ENCODE results near the gene CDK11A. TPM values are rescaled to one million over a fixed set of nuclear protein-coding genes. Genes with fewer than 3 reads are reported as not detected.

The CDK11A gene
- polyA plus RNA-seq, 2 of the 4 experiments (the other 2 are of a cell fraction) = 6.7 to 36.4 TPM

DNA sequence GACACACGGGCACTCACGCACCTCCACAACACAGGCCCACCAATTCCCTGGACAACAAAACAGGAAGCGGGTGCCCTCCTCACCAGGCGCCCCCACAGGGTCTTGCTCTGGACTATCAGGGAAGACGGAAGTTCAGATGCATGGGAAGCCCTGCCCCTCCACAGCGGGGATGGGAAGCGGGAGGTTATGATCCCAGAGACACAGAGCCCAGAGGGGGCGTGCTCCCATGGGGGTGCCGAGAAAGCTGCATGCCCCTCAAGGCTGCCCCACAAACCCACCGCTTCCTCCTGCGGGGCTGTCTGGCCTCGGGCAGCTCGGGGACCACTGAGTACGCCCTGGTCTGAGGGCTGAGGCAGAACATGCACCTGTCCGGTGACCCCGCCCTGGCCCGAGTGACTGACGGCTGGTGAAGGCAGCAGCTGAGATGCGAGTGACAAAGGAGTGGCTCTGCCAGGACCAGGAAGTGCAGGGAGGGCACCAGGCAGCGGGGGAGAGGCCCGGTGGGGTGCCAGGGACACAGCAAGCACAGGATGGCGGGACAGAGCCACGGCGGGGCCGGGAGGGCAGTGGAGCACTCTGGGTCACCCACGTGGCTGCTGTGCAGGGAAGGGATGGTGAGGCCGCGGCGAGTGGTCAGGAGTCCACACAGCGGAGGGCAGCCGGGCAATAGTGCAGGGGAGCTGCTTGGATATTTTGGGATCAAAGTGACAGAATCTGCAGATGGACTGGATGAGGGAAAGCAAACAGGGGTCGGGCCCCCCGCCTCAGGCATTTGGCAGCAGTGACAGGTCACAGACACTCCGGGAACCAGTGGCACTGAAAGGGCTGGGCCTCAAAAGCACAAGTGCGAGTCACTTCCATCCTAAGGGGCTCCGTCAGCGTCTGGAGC lies 35.5 kb upstream of the CDK11A start:
- Histone ChIP-seq H3K4me2 (peak overlapping the region; percentile 73), H3K27ac (peak overlapping the region; percentile 86 to 93), H3K9me3 (no peaks in the 10 kb centered on the region), H3K4me1 (peaks cover 36% of the 10 kb centered on the region), H3K4me3 (no peak overlapping the region)
- ATAC-seq (no peak), DNase-seq (ENCODE audit: low read depth in 1 of 2, low spot score in 1 of 2) (no peak), FAIRE-seq (no peak)
- 82% methylated on average over 30 of the region's 37 CpGs for WGBS (ENCODE audit: missing lambda C conversion rate)
- CTCF ChIA-PET = interaction anchor here (1.0 to 1.7 kb wide), 2 partner anchors 14 to 146 kb away, joined by 3 to 5 read pairs; no protein-coding TSS in a partner anchor
- POLR2A ChIA-PET = no interaction called here
- TF ChIP-seq FOXS1 (CRISPR knock-in tag; IDR thresholded peaks at IDR 0.05) (no peak), EP300 (IDR thresholded peaks at IDR 0.05) (no peak), GATA3 (IDR thresholded peaks at IDR 0.05; ENCODE audit: borderline replicate concordance) (no peak), KDM5A (IDR thresholded peaks at IDR 0.05) (no peak), HDAC2 (IDR thresholded peaks at IDR 0.05) (no peak), NR3C1 (IDR thresholded peaks at IDR 0.05) (no peak), MAFK (IDR thresholded peaks at IDR 0.05; ENCODE audit: partially characterized antibody) (no peak), ZC3H11A (IDR thresholded peaks at IDR 0.05) (no peak), ESRRA (IDR thresholded peaks at IDR 0.05; ENCODE audit: borderline replicate concordance, low read length) (no peak)
- TF ChIP-seq, protein P1, sequence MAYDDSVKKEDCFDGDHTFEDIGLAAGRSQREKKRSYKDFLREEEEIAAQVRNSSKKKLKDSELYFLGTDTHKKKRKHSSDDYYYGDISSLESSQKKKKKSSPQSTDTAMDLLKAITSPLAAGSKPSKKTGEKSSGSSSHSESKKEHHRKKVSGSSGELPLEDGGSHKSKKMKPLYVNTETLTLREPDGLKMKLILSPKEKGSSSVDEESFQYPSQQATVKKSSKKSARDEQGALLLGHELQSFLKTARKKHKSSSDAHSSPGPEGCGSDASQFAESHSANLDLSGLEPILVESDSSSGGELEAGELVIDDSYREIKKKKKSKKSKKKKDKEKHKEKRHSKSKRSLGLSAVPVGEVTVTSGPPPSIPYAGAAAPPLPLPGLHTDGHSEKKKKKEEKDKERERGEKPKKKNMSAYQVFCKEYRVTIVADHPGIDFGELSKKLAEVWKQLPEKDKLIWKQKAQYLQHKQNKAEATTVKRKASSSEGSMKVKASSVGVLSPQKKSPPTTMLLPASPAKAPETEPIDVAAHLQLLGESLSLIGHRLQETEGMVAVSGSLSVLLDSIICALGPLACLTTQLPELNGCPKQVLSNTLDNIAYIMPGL (CRISPR knock-in tag; IDR thresholded peaks at IDR 0.05; ENCODE audit: borderline replicate concordance) = no peak
- TF ChIP-seq, protein P2, sequence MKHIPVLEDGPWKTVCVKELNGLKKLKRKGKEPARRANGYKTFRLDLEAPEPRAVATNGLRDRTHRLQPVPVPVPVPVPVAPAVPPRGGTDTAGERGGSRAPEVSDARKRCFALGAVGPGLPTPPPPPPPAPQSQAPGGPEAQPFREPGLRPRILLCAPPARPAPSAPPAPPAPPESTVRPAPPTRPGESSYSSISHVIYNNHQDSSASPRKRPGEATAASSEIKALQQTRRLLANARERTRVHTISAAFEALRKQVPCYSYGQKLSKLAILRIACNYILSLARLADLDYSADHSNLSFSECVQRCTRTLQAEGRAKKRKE (CRISPR knock-in tag; IDR thresholded peaks at IDR 0.05; ENCODE audit: low read depth) = no peak

DNA sequence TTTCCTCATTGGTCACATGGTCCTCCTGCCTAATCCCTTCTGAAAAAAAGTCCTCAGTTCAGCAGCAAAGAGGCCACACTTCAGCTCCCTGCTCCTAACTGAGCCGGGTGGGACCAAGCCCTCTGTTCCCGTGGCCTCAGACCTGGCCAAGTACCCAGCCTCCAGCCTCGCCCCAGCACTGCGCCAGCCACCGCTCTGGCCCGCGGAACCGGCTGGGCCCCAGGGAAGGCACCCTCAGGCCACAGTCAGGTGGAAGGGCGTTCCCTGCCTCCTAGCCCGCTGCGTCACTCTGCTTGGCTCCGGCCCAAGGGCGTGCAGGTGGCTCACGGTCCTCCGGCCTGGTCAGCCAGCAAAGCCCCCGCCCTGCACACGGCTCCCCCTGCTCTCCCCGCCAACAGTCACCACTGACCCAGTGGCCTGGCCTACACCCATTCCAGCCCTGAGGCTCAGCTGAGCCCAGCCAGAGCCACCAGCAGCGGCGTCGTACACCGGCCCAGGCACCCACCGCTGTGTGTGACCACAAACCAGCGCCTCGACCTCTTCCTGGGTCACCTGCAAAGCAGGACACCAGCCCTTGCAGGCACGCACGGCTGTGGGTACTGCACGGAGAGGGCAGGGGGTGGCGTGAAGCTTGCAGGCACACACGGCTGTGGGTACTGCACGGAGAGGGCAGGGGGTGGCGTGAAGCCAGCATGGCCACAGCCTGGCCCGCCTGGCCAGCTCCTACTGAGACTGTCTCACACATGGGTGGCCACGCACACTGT lies 34.7 kb upstream of the CDK11A start:
- POLR2A ChIA-PET = no interaction called here
- CTCF ChIA-PET = interaction anchor here (0.8 kb wide), 1 partner anchor 87 kb away, joined by 3 read pairs; no protein-coding TSS in a partner anchor
- no peak for FAIRE-seq
- WGBS (ENCODE audit: missing lambda C conversion rate) = 64% methylated on average over 10 of the region's 34 CpGs
- H3K4me2 ChIP-seq = peak overlapping the region; percentile 73
- ATAC-seq = peak; percentile 78 to 81
- H3K4me1 ChIP-seq = peaks cover 29% of the 10 kb centered on the region
- H3K9me3 ChIP-seq = no peaks in the 10 kb centered on the region
- DNase-seq (ENCODE audit: low read depth in 1 of 2, low spot score in 1 of 2) = peak; percentile 29 to 71
- TF ChIP-seq NFE2L2 (conservative IDR thresholded peaks at IDR 0.05; ENCODE audit: low read length) (0 out of 2 replicates have a peak, but pooled peaks have one; percentile 34), JUN (IDR thresholded peaks at IDR 0.05) (0 out of 5 replicates have a peak, but pooled peaks of 1 of the 2 experiments have one; percentile 31), MAFK (IDR thresholded peaks at IDR 0.05; ENCODE audit: partially characterized antibody) (peak; percentile 38)
- TF ChIP-seq, protein P1 (CRISPR knock-in tag; IDR thresholded peaks at IDR 0.05; ENCODE audit: borderline replicate concordance) = no peak
- H3K27ac ChIP-seq = peak overlapping the region; percentile 86 to 93
- H3K4me3 ChIP-seq = no peak overlapping the region

DNA sequence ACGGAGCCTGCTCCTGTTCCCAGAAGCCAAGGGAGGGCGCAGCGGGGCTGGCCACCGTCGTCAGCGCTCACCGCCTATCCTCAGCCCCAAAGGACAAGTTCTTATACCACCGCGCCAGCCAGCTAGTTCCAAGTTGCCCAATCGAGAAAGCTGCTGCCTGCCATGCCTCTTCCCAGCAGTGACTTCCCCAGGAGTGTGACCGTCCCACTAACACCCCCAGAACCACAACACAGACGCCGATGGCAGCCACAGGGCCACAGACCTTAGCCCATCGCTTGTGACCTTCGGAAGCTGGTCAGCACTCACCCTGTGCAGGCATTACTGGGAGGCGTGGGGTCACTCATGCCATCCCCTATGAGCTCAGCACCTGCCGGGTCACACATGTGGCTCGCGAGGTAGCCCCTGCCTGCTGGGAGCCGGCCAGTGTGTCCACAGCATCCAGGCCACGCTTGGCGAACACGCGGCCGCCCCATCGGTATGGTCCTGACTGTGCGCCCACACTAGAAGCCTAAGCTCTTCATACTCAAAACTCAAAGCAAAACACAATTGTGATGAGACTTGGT lies 34.0 kb upstream of the CDK11A start:
- H3K4me2 ChIP-seq = peak overlapping the region; percentile 73
- no peak for FAIRE-seq
- WGBS (ENCODE audit: missing lambda C conversion rate) = 97% methylated on average over 16 of the region's 27 CpGs
- CTCF ChIA-PET = interaction anchor here (0.8 kb wide), 1 partner anchor 88 kb away, joined by 3 read pairs; no protein-coding TSS in a partner anchor
- no peak for TF ChIP-seq JUN (IDR thresholded peaks at IDR 0.05)
- TF ChIP-seq RCOR1 (IDR thresholded peaks at IDR 0.05; ENCODE audit: low read depth, low read length) = no peak
- TF ChIP-seq NFE2L2 (conservative IDR thresholded peaks at IDR 0.05; ENCODE audit: low read length) = no peak
- no peak for TF ChIP-seq EHF (CRISPR knock-in tag; IDR thresholded peaks at IDR 0.05)
- no peak for TF ChIP-seq TP53 (CRISPR knock-in tag; IDR thresholded peaks at IDR 0.05)
- TF ChIP-seq TFCP2L1 (CRISPR knock-in tag; IDR thresholded peaks at IDR 0.05) = no peak
- no peak for TF ChIP-seq RAD21 (conservative IDR thresholded peaks at IDR 0.05 in 1 of 2, IDR thresholded peaks at IDR 0.05 in 1 of 2)
- TF ChIP-seq, protein P3, sequence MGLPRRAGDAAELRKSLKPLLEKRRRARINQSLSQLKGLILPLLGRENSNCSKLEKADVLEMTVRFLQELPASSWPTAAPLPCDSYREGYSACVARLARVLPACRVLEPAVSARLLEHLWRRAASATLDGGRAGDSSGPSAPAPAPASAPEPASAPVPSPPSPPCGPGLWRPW (IDR thresholded peaks at IDR 0.05) = no peak
- TF ChIP-seq RFX5 (IDR thresholded peaks at IDR 0.05) = no peak
- TF ChIP-seq EHMT2 (IDR thresholded peaks at IDR 0.05; ENCODE audit: low read depth) = no peak
- no peak for TF ChIP-seq ZC3H11A (IDR thresholded peaks at IDR 0.05)
- TF ChIP-seq, protein P4, sequence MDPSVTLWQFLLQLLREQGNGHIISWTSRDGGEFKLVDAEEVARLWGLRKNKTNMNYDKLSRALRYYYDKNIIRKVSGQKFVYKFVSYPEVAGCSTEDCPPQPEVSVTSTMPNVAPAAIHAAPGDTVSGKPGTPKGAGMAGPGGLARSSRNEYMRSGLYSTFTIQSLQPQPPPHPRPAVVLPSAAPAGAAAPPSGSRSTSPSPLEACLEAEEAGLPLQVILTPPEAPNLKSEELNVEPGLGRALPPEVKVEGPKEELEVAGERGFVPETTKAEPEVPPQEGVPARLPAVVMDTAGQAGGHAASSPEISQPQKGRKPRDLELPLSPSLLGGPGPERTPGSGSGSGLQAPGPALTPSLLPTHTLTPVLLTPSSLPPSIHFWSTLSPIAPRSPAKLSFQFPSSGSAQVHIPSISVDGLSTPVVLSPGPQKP (IDR thresholded peaks at IDR 0.05; ENCODE audit: low read depth, low read length) = no peak
- no peak for TF ChIP-seq POLR2AphosphoS2 (conservative IDR thresholded peaks at IDR 0.05; ENCODE audit: low read length)
- no peak for TF ChIP-seq HEYL (CRISPR knock-in tag; IDR thresholded peaks at IDR 0.05)
- TF ChIP-seq FOSB (CRISPR knock-in tag; IDR thresholded peaks at IDR 0.05) = no peak
- H3K27ac ChIP-seq = peak overlapping the region; percentile 86 to 93
- H3K4me1 ChIP-seq = peaks cover 25% of the 10 kb centered on the region
- no peaks in the 10 kb centered on the region for H3K9me3 ChIP-seq
- no peak overlapping the region for H3K4me3 ChIP-seq
- no peak for ATAC-seq
- POLR2A ChIA-PET = no interaction called here
- no peak for DNase-seq (ENCODE audit: low read depth in 1 of 2, low spot score in 1 of 2)

Measured in A549 (cell line).